H1 (cell line): ENCODE results near the gene GBF1. TPM values are rescaled to one million over a fixed set of nuclear protein-coding genes. Genes with fewer than 3 reads are reported as not detected.

ENCODE experiments used
- CTCF ChIA-PET: fragments of 300-600 bp; sonication (Branson Sonifier 250); formaldehyde crosslinking; loops from one replicate; lab custom pipeline; 2021; ENCODE audit not compliant: partially characterized antibody; lab: Charles Lee
- POLR2A ChIA-PET: fragments of 300-600 bp; sonication (Branson Sonifier 250); formaldehyde crosslinking; loops from one replicate; lab custom pipeline; 2021; ENCODE audit warnings: inconsistent platforms; ENCODE audit not compliant: partially characterized antibody; lab: Charles Lee
- DNase-seq, 2 experiments: peaks; one replicate each; pipeline versions ENCODE4 v3.0.0 to v3.0.0-alpha.2; 2010 to 2022; ENCODE audit warnings: low spot score in 2 of 2, low read depth in 1 of 2, mixed read lengths in 1 of 2
- FAIRE-seq: peaks from 2 replicates; lab custom pipeline; 2011; peaks lifted over from hg19 to GRCh38; lab: Jason Lieb, UNC
- H2AFZ ChIP-seq: 2 replicates; pipeline ENCODE4 v1.8.1; 2012; ENCODE audit warnings: low read length, inconsistent platforms
- H2AK5ac ChIP-seq: 2 replicates; pipeline ENCODE4 v1.6.1; 2013; ENCODE audit warnings: low read depth, low read length
- H2BK120ac ChIP-seq: replicated peaks from 2 replicates; pipeline ENCODE3; 2013; ENCODE audit warnings: low read depth, low read length, inconsistent platforms
- H2BK12ac ChIP-seq: 2 replicates; pipeline ENCODE4 v1.6.1; 2013; ENCODE audit warnings: low read depth, low read length
- H2BK15ac ChIP-seq: 2 replicates; pipeline ENCODE4 v1.6.1; 2013; ENCODE audit warnings: low read length
- H2BK20ac ChIP-seq: 2 replicates; pipeline ENCODE4 v1.6.1; 2013; ENCODE audit warnings: low read length
- H2BK5ac ChIP-seq: 2 replicates; pipeline ENCODE4 v1.6.1; 2013; ENCODE audit warnings: low read depth, low read length
- H3K14ac ChIP-seq: 2 replicates; pipeline ENCODE4 v1.6.1; 2013; ENCODE audit warnings: inconsistent platforms; ENCODE audit not compliant: insufficient read length
- H3K18ac ChIP-seq: 2 replicates; pipeline ENCODE4 v1.6.1; 2013; ENCODE audit warnings: low read length; ENCODE audit errors: extremely low read depth
- H3K23ac ChIP-seq: 2 replicates; pipeline ENCODE4 v1.6.1; 2013; ENCODE audit warnings: inconsistent platforms; ENCODE audit not compliant: insufficient read length
- H3K23me2 ChIP-seq: 2 replicates; pipeline ENCODE4 v1.6.1; 2013; ENCODE audit warnings: low read depth, low read length
- H3K27ac ChIP-seq: 2 replicates; pipeline ENCODE4 v1.6.1; 2011; ENCODE audit warnings: low read depth, low read length, inconsistent platforms
- H3K27me3 ChIP-seq, 4 experiments: replicated peaks in 1 of 4; 1 replicate in 1 of 4; 2 replicates in 3 of 4; pipeline versions ENCODE4 v1.6.1 to v1.8.1; 2011 to 2013; ENCODE audit warnings: low read length in 3 of 4, mild to moderate bottlenecking in 3 of 4, inconsistent platforms in 2 of 4, mixed read lengths in 2 of 4, moderate library complexity in 1 of 4; ENCODE audit not compliant: control insufficient read depth in 3 of 4, insufficient read depth in 3 of 4; ENCODE audit errors: extremely low read depth in 1 of 4
- H3K36me3 ChIP-seq, 4 experiments: 2 replicates each; pipeline versions ENCODE4 v1.6.1 to v1.8.1; 2011 to 2013; ENCODE audit warnings: mild to moderate bottlenecking in 4 of 4, low read length in 3 of 4, moderate library complexity in 2 of 4, control low read depth in 1 of 4, inconsistent platforms in 1 of 4; ENCODE audit not compliant: insufficient read depth in 4 of 4, control insufficient read depth in 2 of 4
- H3K4ac ChIP-seq: replicated peaks from 2 replicates; pipeline ENCODE3; 2013; ENCODE audit warnings: low read length, low read depth, mixed read lengths, inconsistent platforms; ENCODE audit not compliant: insufficient read length
- H3K4me1 ChIP-seq, 4 experiments: replicated peaks in 1 of 4; 1 replicate in 1 of 4; 2 replicates in 3 of 4; pipeline versions ENCODE4 v1.6.1 to v1.8.1; 2011 to 2013; ENCODE audit warnings: low read length in 3 of 4, inconsistent platforms in 2 of 4, mixed read lengths in 1 of 4; ENCODE audit not compliant: insufficient read depth in 4 of 4, control insufficient read depth in 3 of 4
- H3K4me2 ChIP-seq, 2 experiments: 2 replicates each; pipeline versions ENCODE4 v1.6.1 to v1.8.1; 2011 to 2013; ENCODE audit warnings: low read depth in 2 of 2, low read length in 2 of 2, control low read depth in 1 of 2, inconsistent platforms in 1 of 2, mild to moderate bottlenecking in 1 of 2; ENCODE audit not compliant: insufficient read depth in 1 of 2
- H3K4me3 ChIP-seq, 4 experiments: fragments of 200-600, 300-600 bp in 1 of 4; sonication (generic), shearing (Covaris generic), sonication (Bioruptor Twin) in 1 of 4; 2 replicates each; pipeline versions ENCODE4 v1.5.1 to v1.8.1; 2011 to 2016; ENCODE audit warnings: low read length in 4 of 4, low read depth in 3 of 4, control low read depth in 2 of 4, inconsistent platforms in 2 of 4, mild to moderate bottlenecking in 2 of 4, mixed read lengths in 1 of 4, moderate library complexity in 1 of 4; ENCODE audit not compliant: insufficient read depth in 2 of 4; ENCODE audit errors: extremely low read depth in 1 of 4
- H3K56ac ChIP-seq: replicated peaks from 2 replicates; pipeline ENCODE3; 2013; ENCODE audit warnings: low read depth, mild to moderate bottlenecking, mixed read lengths, low read length, inconsistent platforms; ENCODE audit not compliant: insufficient read length
- H3K79me1 ChIP-seq: 2 replicates; pipeline ENCODE4 v1.6.1; 2013; ENCODE audit warnings: low read depth, low read length, control low read depth
- H3K79me2 ChIP-seq, 2 experiments: 2 replicates each; pipeline versions ENCODE4 v1.6.1 to v1.8.1; 2012 to 2013; ENCODE audit warnings: low read length in 2 of 2, mild to moderate bottlenecking in 2 of 2, inconsistent platforms in 1 of 2; ENCODE audit not compliant: insufficient read depth in 2 of 2, control insufficient read depth in 1 of 2
- H3K9ac ChIP-seq, 4 experiments: replicated peaks in 1 of 4; 1 replicate in 1 of 4; 2 replicates in 3 of 4; pipeline versions ENCODE4 v1.6.1 to v1.8.1; 2011 to 2013; ENCODE audit warnings: low read depth in 3 of 4, low read length in 3 of 4, control low read depth in 2 of 4, mild to moderate bottlenecking in 2 of 4, moderate library complexity in 2 of 4, inconsistent platforms in 1 of 4; ENCODE audit errors: extremely low read depth in 1 of 4
- H3K9me3 ChIP-seq, 2 experiments: 2 replicates each; pipeline versions ENCODE4 v1.6.1 to v1.8.1; 2012 to 2013; ENCODE audit warnings: mild to moderate bottlenecking in 2 of 2, moderate library complexity in 2 of 2, control low read depth in 1 of 2, inconsistent platforms in 1 of 2, low read depth in 1 of 2, low read length in 1 of 2, mixed read lengths in 1 of 2; ENCODE audit not compliant: insufficient read depth in 2 of 2
- H4K20me1 ChIP-seq, 2 experiments: replicated peaks in 1 of 2; 2 replicates each; pipeline versions ENCODE3 to v1.8.1; 2011 to 2013; ENCODE audit warnings: inconsistent platforms in 2 of 2, low read length in 2 of 2, mild to moderate bottlenecking in 1 of 2; ENCODE audit not compliant: insufficient read depth in 2 of 2, control insufficient read depth in 1 of 2
- H4K5ac ChIP-seq: 2 replicates; pipeline ENCODE4 v1.6.1; 2013; ENCODE audit warnings: low read length, low read depth, mixed read lengths, inconsistent platforms; ENCODE audit not compliant: insufficient read length
- H4K8ac ChIP-seq: 2 replicates; pipeline ENCODE4 v1.8.0; 2013; ENCODE audit warnings: mild to moderate bottlenecking, moderate library complexity, low read length, inconsistent platforms; ENCODE audit not compliant: insufficient read depth; ENCODE audit errors: extremely low read depth
- H4K91ac ChIP-seq: replicated peaks from 2 replicates; pipeline ENCODE3; 2013; ENCODE audit warnings: low read length, mixed read lengths, inconsistent platforms; ENCODE audit not compliant: insufficient read length
- SIX5 ChIP-seq: IDR thresholded peaks from 2 replicates; pipeline ENCODE4 v1.6.1; 2011; ENCODE audit warnings: mild to moderate bottlenecking, low read depth, low read length
- whole genome bisulfite sequencing, 2 experiments: shearing (Covaris generic) in 1 of 2; methylation state at CpG; one replicate each; pipeline versions ENCODE4 v1.1.6 to v1.1.7; 2013 to 2015; ENCODE audit warnings: low lambda C conversion rate in 2 of 2, mixed read lengths in 2 of 2, inconsistent platforms in 1 of 2, low coverage in 1 of 2, missing lambda C conversion rate in 1 of 2; ENCODE audit not compliant: insufficient replicate concordance in 2 of 2, insufficient coverage in 1 of 2, insufficient read length in 1 of 2; ENCODE audit errors: extremely low coverage in 1 of 2, missing lambda C conversion rate in 1 of 2; 5-methylcytosine and 5-hydroxymethylcytosine counted together
- polyA plus RNA-seq, 7 experiments: library from polyadenylated mRNA; depleted of rRNA in 3 of 7; stranded (reverse) in 5 of 7; unstranded in 2 of 7; fragments of >200 nt in 5 of 7; fragments of 200-250 nt in 2 of 7; gene quantifications; 1 replicate in 5 of 7; 2 replicates in 1 of 7; 4 replicates in 1 of 7; pipeline versions ENCODE4 v1.2.1 to v1.2.3, GENCODE V29; 2011 to 2013; ENCODE audit warnings: missing spikeins in 2 of 7, mixed read lengths in 2 of 7
- total RNA-seq: library from RNA; stranded (reverse); fragmentation: NEBNext Ultra II Directional; extraction: Animal tissue kit (Norgen Biotek cat#: 25700); gene quantifications from 2 replicates; pipeline ENCODE4 v1.2.1, GENCODE V29; 2021

GBF1 gene
- total and polyA plus RNA-seq, 2 of the 8 experiments (the other 6 are each of a cell fraction or from before 2014, with no cell fraction given) = 11.0 to 25.5 TPM

GRCh38 chr10:102311025-102311420 is 65.7 kb downstream of the GBF1 start:
- Histone ChIP-seq H2BK20ac (no peak overlapping the region), H2AK5ac (no peak overlapping the region), H2BK5ac (no peak overlapping the region), H4K91ac (no peak overlapping the region), H3K79me1 (no peaks in the 10 kb centered on the region), H3K4me3 (no peak overlapping the region), H2BK120ac (no peak overlapping the region), H2BK15ac (no peak overlapping the region), H2AFZ (no peak overlapping the region), H3K56ac (no peak overlapping the region), H3K9ac (no peak overlapping the region), H3K18ac (no peak overlapping the region), H3K27me3 (no peaks in the 10 kb centered on the region), H3K14ac (no peak overlapping the region), H3K23ac (no peak overlapping the region), H4K5ac (no peak overlapping the region), H3K36me3 (no peaks in the 10 kb centered on the region), H4K8ac (no peak overlapping the region), H2BK12ac (no peak overlapping the region), H3K4me1 (peaks cover 0 to 3% (median 0%) of the 10 kb centered on the region in 4 experiments; a peak in 1 of 7 replicates), H3K79me2 (peaks cover 0 to 4% of the 10 kb centered on the region in 2 experiments; a peak in 1 of 4 replicates), H3K27ac (no peak overlapping the region), H3K23me2 (no peaks in the 10 kb centered on the region), H4K20me1 (peaks cover 2 to 3% of the 10 kb centered on the region in 2 experiments), H3K4ac (no peak overlapping the region), H3K9me3 (no peaks in the 10 kb centered on the region), H3K4me2 (no peak overlapping the region)
- DNase-seq (no peak), FAIRE-seq (no peak)
- WGBS, 2 experiments = 86% methylated on average over 3 of the region's 3 CpGs; no CpG with 5 or more reads in 1 of the 2 experiments
- no peak for TF ChIP-seq SIX5
- POLR2A ChIA-PET = interaction anchor here (0.7 kb wide), 1 partner anchor 17 kb away, joined by 3 read pairs; no protein-coding TSS in a partner anchor
- CTCF ChIA-PET = interaction anchor here (0.6 to 3.3 kb wide), 5 partner anchors 11 to 212 kb away, joined by 3 to 14 read pairs (median 3); no protein-coding TSS in a partner anchor
